ENCODE data around the gene BMPR1B. TPM values are rescaled to one million over a fixed set of nuclear protein-coding genes. Genes with fewer than 3 reads are reported as not detected.

Gene BMPR1B
- total RNA-seq, 1 experiment from 2014 or later: 7.1 TPM

- H3F3A ChIP-seq (ENCODE audit: low read length, unreplicated experiment): no peaks in the 10 kb centered on the region
- H3K9me2 ChIP-seq (replicated peaks; ENCODE audit: low read length): no peaks in the 10 kb centered on the region
- H3K27me3 ChIP-seq (ENCODE audit: low read length): no peaks in the 10 kb centered on the region
- no peak overlapping the region for H3K27ac ChIP-seq (ENCODE audit: low read length)
- no peak overlapping the region for H3K9ac ChIP-seq (ENCODE audit: low read length)
- H2AFZ ChIP-seq (ENCODE audit: low read length): no peak overlapping the region
- H3K9me3 ChIP-seq (ENCODE audit: low read length): no peaks in the 10 kb centered on the region
- no TSS peak for BruUV-seq (replicated peaks)
- intact Hi-C loops (cut with micrococcal nuclease): no loop called here
- no peak for ATAC-seq
- H3K4me3 ChIP-seq (ENCODE audit: low read length): no peak overlapping the region
- H3K4me1 ChIP-seq (ENCODE audit: insufficient read depth, low read length): no peaks in the 10 kb centered on the region
- ChIA-PET CTCF (no interaction called here), POLR2A (ENCODE audit: unreplicated experiment) (no interaction called here)
- no peak for TF ChIP-seq EZH2phosphoT487 (IDR thresholded peaks at IDR 0.05; ENCODE audit: borderline replicate concordance, low read length)
- TF ChIP-seq CTCF (conservative IDR thresholded peaks at IDR 0.05; ENCODE audit: low read depth, low read length): no peak
- no peak for TF ChIP-seq EZH2 (IDR thresholded peaks at IDR 0.05; ENCODE audit: low read length, unreplicated experiment)
- H3K79me2 ChIP-seq (ENCODE audit: low read length): no peaks in the 10 kb centered on the region
- no peak for DNase-seq
- no peak overlapping the region for H3K4me2 ChIP-seq (ENCODE audit: low read length)
- no peaks in the 10 kb centered on the region for H4K20me1 ChIP-seq (ENCODE audit: low read length)
- H3K36me3 ChIP-seq (ENCODE audit: low read depth, low read length): no peaks in the 10 kb centered on the region
Observed at GRCh38 chr4:94714365-94715160, 43.2 kb upstream of the BMPR1B start.

GRCh38 chr4:94715726-94716125 lies 42.0 kb upstream of the BMPR1B start:
- no peaks in the 10 kb centered on the region for H3K36me3 ChIP-seq (ENCODE audit: low read depth, low read length)
- no peak overlapping the region for H3K4me3 ChIP-seq (ENCODE audit: low read length)
- H3K4me1 ChIP-seq (ENCODE audit: insufficient read depth, low read length): no peaks in the 10 kb centered on the region
- no peak overlapping the region for H3K27ac ChIP-seq (ENCODE audit: low read length)
- no peak overlapping the region for H3K9ac ChIP-seq (ENCODE audit: low read length)
- no peaks in the 10 kb centered on the region for H3K9me3 ChIP-seq (ENCODE audit: low read length)
- H3K79me2 ChIP-seq (ENCODE audit: low read length): no peaks in the 10 kb centered on the region
- ATAC-seq (no peak), DNase-seq (no peak)
- H2AFZ ChIP-seq (ENCODE audit: low read length): no peak overlapping the region
- no TSS peak for BruUV-seq (replicated peaks)
- ChIA-PET POLR2A (ENCODE audit: unreplicated experiment) (no interaction called here), CTCF (no interaction called here)
- no peaks in the 10 kb centered on the region for H3F3A ChIP-seq (ENCODE audit: low read length, unreplicated experiment)
- TF ChIP-seq CTCF (conservative IDR thresholded peaks at IDR 0.05; ENCODE audit: low read depth, low read length): no peak
- TF ChIP-seq EZH2phosphoT487 (IDR thresholded peaks at IDR 0.05; ENCODE audit: borderline replicate concordance, low read length): no peak
- no peak overlapping the region for H3K4me2 ChIP-seq (ENCODE audit: low read length)
- H4K20me1 ChIP-seq (ENCODE audit: low read length): no peaks in the 10 kb centered on the region
- H3K9me2 ChIP-seq (replicated peaks; ENCODE audit: low read length): no peaks in the 10 kb centered on the region
- intact Hi-C loops (cut with micrococcal nuclease): no loop called here
- H3K27me3 ChIP-seq (ENCODE audit: low read length): no peaks in the 10 kb centered on the region

DNA sequence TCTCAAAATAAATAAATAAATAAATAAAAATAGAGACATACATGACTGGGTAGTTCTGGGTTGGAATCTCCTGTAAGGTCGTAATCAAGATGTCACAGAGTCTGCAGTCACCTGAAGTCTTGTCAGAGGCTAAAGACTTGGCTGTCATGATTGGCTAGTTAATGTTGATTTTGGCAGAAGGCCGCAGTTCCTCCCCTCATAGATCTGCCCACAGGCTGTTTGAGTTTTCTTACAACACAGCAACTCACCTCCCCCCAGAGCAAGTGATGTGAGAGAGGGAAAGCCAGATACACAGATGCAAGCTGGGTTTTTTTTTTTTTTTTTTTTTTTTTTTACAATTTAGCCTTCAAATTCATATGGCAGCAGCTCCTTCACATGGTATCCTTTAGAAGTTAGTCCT lies 36.4 kb upstream of the BMPR1B start:
- BruUV-seq (replicated peaks): no TSS peak
- Histone ChIP-seq H3K27me3 (ENCODE audit: low read length) (no peaks in the 10 kb centered on the region), H3K4me1 (ENCODE audit: insufficient read depth, low read length) (no peaks in the 10 kb centered on the region), H3K4me2 (ENCODE audit: low read length) (no peak overlapping the region), H3K79me2 (ENCODE audit: low read length) (no peaks in the 10 kb centered on the region), H4K20me1 (ENCODE audit: low read length) (no peaks in the 10 kb centered on the region), H3K9me3 (ENCODE audit: low read length) (no peaks in the 10 kb centered on the region), H3K36me3 (ENCODE audit: low read depth, low read length) (no peaks in the 10 kb centered on the region), H3K9ac (ENCODE audit: low read length) (no peak overlapping the region), H3K4me3 (ENCODE audit: low read length) (no peak overlapping the region), H3F3A (ENCODE audit: low read length, unreplicated experiment) (no peaks in the 10 kb centered on the region), H3K27ac (ENCODE audit: low read length) (no peak overlapping the region), H2AFZ (ENCODE audit: low read length) (no peak overlapping the region), H3K9me2 (replicated peaks; ENCODE audit: low read length) (no peaks in the 10 kb centered on the region)
- DNase-seq: no peak
- no peak for ATAC-seq
- intact Hi-C loops (cut with micrococcal nuclease): no loop called here
- CTCF ChIA-PET: no interaction called here
- no peak for TF ChIP-seq EZH2 (IDR thresholded peaks at IDR 0.05; ENCODE audit: low read length, unreplicated experiment)
- TF ChIP-seq CTCF (conservative IDR thresholded peaks at IDR 0.05; ENCODE audit: low read depth, low read length): no peak
- no peak for TF ChIP-seq EZH2phosphoT487 (IDR thresholded peaks at IDR 0.05; ENCODE audit: borderline replicate concordance, low read length)
- POLR2A ChIA-PET (ENCODE audit: unreplicated experiment): no interaction called here

All from PC-3 (cell line).